HG03439 (cell line): ENCODE data around the gene TRIM5.
A peak's percentile ranks its signal among the peaks of the same experiment; 100 is the strongest.
"Not testable (repeated sequence)": the region's sequence is repeated elsewhere in the genome, so short reads cannot be mapped to it uniquely, and the experiment has no call there.

Experiments used
- ATAC-seq: cut with Tn5 transposase; IDR thresholded peaks from one replicate; pipeline ENCODE4 v1.9.1; 2021; ENCODE audit warnings: mild to moderate bottlenecking, moderate library complexity; ENCODE audit not compliant: unreplicated experiment

TRIM5 gene

GRCh38 chr11:5690216-5690615 lies 5.3 kb upstream of the TRIM5 start:
- ATAC-seq: no peak

GRCh38 chr11:5689551-5689983 lies 4.7 kb upstream of the TRIM5 start, which contains the start of gene TRIM22:
TSS of gene TRIM22 (plus strand) at chr11:5689790. CDS start at chr11:5696233, 6,443 bp downstream.
- peak; percentile 70 for ATAC-seq

- no peak for ATAC-seq
Observed at GRCh38 chr11:5688482-5688881, 3.6 kb upstream of the TRIM5 start.

GRCh38 chr11:5686426-5686825 lies 1.6 kb upstream of the TRIM5 start:
- no peak for ATAC-seq

- ATAC-seq: peak; percentile 17
Observed at GRCh38 chr11:5684036-5684645, 733 bp downstream of the TRIM5 start.

GRCh38 chr11:5683620-5684019 lies 1.3 kb downstream of the TRIM5 start:
- ATAC-seq: not testable (repeated sequence)

- ATAC-seq: not testable (repeated sequence)
Observed at GRCh38 chr11:5682890-5683441, 1.9 kb downstream of the TRIM5 start.

GRCh38 chr11:5679811-5680210 lies 5.1 kb downstream of the TRIM5 start:
- no peak for ATAC-seq

GRCh38 chr11:5674391-5674790 lies 10.5 kb downstream of the TRIM5 start:
- ATAC-seq: no peak

GRCh38 chr11:5671831-5672230 lies 13.0 kb downstream of the TRIM5 start:
- no peak for ATAC-seq

- no peak for ATAC-seq
Observed at GRCh38 chr11:5666402-5666793, 18.5 kb downstream of the TRIM5 start.

- ATAC-seq: no peak
Observed at GRCh38 chr11:5665746-5666401, 19.0 kb downstream of the TRIM5 start.

- ATAC-seq: no peak
Observed at GRCh38 chr11:5665051-5665570, 19.8 kb downstream of the TRIM5 start.

- no peak for ATAC-seq
Observed at GRCh38 chr11:5663511-5663910, 21.4 kb downstream of the TRIM5 start.

GRCh38 chr11:5658318-5658717 lies 26.6 kb downstream of the TRIM5 start:
- ATAC-seq: no peak

- ATAC-seq: not testable (repeated sequence)
Observed at GRCh38 chr11:5656956-5657355, 27.9 kb downstream of the TRIM5 start.

- ATAC-seq: no peak
Observed at GRCh38 chr11:5655474-5655873, 29.4 kb downstream of the TRIM5 start.

- ATAC-seq: no peak
Observed at GRCh38 chr11:5646139-5646538, 38.7 kb downstream of the TRIM5 start.

GRCh38 chr11:5643585-5643984 lies 41.3 kb downstream of the TRIM5 start:
- ATAC-seq: no peak

- ATAC-seq: no peak
Observed at GRCh38 chr11:5639953-5640352, 44.9 kb downstream of the TRIM5 start.

GRCh38 chr11:5631969-5632635 lies 52.8 kb downstream of the TRIM5 start:
- ATAC-seq: peak; percentile 95
